SK-N-SH (cell line): ENCODE measurements around the gene HECW1.
A peak's percentile ranks its signal among the peaks of the same experiment; 100 is the strongest.

Source experiments
- CTCF ChIP-seq: fragments of 200-600 bp; sonication (generic); IDR thresholded peaks from 2 replicates; pipeline ENCODE4 v1.6.1; 2017; ENCODE audit warnings: antibody characterized with exemption, mild to moderate bottlenecking, moderate library complexity
- EZH2phosphoT487 ChIP-seq: fragments of 200-600 bp; sonication (generic); IDR thresholded peaks from 2 replicates; pipeline ENCODE4 v1.6.1; 2017; ENCODE audit warnings: low read depth, mixed run types, mild to moderate bottlenecking, antibody characterized with exemption, moderate library complexity, borderline replicate concordance
- FOXM1 ChIP-seq: IDR thresholded peaks from 2 replicates; pipeline ENCODE4 v1.4.0; 2012; ENCODE audit warnings: low read depth, mild to moderate bottlenecking
- NFIC ChIP-seq: IDR thresholded peaks from 2 replicates; pipeline ENCODE4 v1.4.0; 2012; ENCODE audit warnings: borderline replicate concordance
- TAF1 ChIP-seq: IDR thresholded peaks from 2 replicates; pipeline ENCODE4 v1.6.1; 2012; ENCODE audit warnings: low read depth, mild to moderate bottlenecking, low read length, moderate library complexity, borderline replicate concordance
- USF2 ChIP-seq: fragments of 150-350 bp; IDR thresholded peaks from 2 replicates; pipeline ENCODE4 v1.6.1; 2017; ENCODE audit warnings: antibody characterized with exemption, low read length, low read depth, borderline replicate concordance

- no peak for TF ChIP-seq NFIC
- no peak for TF ChIP-seq TAF1
- no peak for TF ChIP-seq FOXM1
- TF ChIP-seq CTCF, result peak; percentile 12; the same call in 1 of the 2 replicates
- no peak for TF ChIP-seq USF2
- TF ChIP-seq EZH2phosphoT487, result no peak
Observed at GRCh38 chr7:43296306-43296705, 183.9 kb downstream of the HECW1 start.
